HK-2 (cell line): ENCODE results near the gene ZNF143.

Source experiments
- DNase-seq: peaks from one replicate; pipeline ENCODE4 v3.0.0-alpha.2; 2018; ENCODE audit not compliant: unreplicated experiment

The ZNF143 gene

GRCh38 chr11:9575260-9576240 lies 114.7 kb downstream of the ZNF143 start:
- DNase-seq: peak; percentile 47

GRCh38 chr11:9576701-9577381 lies 116.0 kb downstream of the ZNF143 start:
- no peak for DNase-seq

GRCh38 chr11:9577556-9577955 lies 116.7 kb downstream of the ZNF143 start:
- no peak for DNase-seq
